GM18858 (cell line): Measurements from ENCODE around the gene IL17REL.

Source experiments
- ATAC-seq: cut with Tn5 transposase; IDR thresholded peaks from one replicate; pipeline ENCODE4 v1.9.1; 2021; ENCODE audit not compliant: unreplicated experiment

Gene IL17REL

DNA sequence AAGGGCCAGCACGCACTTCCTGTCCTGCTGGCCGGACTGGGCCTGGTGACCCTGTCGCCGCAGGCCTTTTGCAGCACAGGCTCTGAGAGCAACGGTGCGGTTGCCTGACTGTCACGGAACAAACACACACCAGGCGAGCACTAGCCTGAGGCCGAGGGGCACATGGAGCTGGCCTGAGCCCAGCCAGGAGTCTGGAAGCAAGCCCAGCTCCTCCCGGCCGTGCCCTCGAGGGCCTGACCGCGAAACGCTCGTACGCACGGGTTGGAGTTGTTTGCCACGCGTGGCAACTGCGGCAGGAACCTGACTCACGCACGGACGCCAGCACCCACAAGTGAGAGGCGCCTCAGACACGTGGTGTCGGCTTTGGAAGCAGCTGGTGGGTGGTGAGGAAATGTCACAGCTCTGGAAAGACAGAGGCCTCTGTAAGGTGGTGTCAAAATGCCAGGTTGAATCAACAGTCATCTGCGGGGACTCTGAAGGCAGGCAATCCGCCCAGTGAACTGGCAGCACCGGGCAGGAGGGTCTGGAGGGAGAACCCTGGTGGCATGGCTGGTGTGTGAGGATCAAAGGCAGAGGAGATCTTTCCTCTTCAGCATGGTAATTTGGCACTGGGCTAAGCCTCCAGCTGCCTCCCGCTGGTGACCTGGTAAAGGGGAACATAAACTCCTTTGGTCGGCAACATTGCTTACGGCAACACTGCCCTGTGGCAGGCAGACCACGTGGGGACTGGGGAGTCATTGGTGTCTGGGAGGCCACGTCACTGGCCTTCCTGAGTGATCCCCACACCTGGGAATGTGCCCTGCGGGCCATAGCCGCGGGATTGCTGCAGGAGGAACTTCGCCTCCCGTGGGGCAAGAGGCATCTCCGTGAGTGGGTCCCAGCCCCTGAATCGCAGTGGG lies 15.3 kb upstream of the IL17REL start:
- no peak for ATAC-seq

GRCh38 chr22:50025993-50026392 lies 13.4 kb upstream of the IL17REL start:
- no peak for ATAC-seq

DNA sequence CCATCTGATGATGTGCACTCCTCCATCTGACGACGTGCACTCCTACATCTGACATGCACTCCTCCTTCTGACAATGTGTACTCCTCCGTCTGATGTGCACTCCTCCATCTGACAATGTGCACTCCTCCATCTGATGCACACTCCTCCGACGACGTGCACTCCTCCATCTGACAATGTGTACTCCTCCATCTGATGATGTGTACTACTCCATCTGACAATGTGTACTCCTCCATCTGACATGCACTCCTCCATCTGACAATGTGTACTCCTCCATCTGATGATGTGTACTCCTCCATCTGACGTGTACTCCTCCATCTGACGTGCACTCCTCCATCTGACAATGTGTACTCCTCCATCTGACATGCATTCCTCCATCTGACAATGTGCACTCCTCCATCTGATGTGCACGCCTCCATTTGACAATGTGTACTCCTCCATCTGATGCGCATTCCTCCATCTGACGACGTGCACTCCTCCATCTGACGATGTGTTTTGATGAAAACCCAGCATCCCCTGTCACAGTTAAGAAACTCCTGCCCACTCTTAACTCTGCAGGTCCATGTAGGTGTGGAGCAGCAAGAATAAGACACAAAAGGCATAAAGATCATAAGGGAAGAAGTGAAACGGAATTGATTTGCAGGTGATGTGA lies 9.7 kb upstream of the IL17REL start:
- no peak for ATAC-seq

- no peak for ATAC-seq
These were observed 8.0 kb upstream of the IL17REL start for GRCh38 chr22:50020606-50021005.

DNA sequence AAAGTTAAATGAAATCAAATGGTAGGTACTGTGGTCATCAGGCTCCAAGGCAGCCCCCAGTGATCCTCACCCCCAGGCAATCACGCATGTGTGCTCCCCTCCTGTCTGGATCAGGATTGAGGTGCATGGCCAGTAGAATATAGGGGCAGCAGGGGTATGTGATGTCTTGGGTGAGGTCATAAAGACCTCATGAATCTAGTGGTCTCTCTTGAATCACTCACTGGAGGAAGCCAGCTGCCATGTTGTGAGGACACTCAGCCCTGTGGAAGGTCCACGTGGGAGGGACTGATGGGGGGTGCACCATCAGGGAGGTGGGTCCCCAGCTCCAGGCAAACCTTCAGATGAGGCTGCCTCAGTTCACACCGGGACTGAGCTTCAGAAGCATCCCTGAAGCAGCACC lies 6.8 kb upstream of the IL17REL start:
- no peak for ATAC-seq

- no peak for ATAC-seq
These were observed 6.2 kb upstream of the IL17REL start for GRCh38 chr22:50018608-50019285.

DNA sequence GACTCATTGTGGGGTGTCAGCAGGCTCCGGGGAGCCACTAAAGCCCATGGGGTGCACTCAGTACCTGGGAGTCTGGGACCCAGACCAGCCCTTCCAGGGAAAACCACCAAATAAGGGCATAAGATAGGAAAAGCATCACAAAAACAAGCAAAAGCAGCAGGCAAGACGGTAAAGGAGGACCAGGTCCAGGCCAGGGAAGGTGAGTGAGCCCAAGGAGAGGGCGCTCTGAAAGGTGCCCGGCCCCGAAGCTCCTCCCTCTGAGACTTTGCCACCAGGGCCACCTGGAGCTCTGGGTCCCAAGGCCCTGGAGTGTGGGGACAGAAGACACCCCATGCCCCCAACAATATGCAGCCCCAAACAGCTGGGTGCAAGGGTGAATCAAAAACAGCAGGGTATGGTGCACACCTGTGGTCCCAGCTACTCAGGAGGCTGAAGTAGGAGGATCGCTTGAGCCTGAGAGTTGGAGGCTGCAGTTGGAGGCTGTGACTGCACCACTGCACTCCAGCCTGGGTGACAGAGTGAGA lies 5.2 kb upstream of the IL17REL start:
- ATAC-seq, result no peak

DNA sequence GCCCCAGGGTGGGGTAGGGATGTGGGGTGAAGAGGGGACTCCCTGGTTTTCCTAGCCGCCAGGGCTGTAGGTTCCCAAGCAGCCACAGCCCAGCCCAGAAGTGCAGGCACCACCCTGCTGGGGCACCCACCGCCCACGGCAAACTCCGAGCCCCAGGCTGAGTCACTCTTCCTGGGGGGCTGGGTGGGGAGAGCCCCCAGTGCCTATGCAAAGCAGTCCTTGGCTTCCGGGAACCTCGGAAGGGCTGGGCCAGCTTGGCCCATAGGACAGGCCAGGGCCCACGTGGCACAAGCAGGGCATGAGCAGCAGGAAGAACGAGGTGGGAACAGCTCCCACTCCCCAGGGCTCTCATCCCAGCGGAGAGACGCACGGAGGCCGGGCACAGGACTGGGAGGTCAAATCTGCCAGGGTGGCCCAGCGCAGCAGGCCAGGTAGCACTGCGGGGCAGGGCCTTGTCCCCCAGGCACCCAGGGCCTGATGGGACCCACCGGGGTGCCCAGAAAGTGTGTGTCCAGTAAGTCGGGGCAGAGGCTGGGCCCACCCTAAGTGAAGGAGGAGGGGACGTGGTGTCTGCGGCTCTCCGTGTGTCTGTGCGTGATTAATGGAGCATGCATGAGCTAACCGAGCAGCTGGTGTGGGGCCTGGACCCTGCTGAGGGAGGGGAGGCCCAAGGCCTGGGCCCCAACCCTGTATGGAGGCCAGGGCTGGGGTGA lies 4.6 kb upstream of the IL17REL start:
- ATAC-seq, result peak; percentile 40

DNA sequence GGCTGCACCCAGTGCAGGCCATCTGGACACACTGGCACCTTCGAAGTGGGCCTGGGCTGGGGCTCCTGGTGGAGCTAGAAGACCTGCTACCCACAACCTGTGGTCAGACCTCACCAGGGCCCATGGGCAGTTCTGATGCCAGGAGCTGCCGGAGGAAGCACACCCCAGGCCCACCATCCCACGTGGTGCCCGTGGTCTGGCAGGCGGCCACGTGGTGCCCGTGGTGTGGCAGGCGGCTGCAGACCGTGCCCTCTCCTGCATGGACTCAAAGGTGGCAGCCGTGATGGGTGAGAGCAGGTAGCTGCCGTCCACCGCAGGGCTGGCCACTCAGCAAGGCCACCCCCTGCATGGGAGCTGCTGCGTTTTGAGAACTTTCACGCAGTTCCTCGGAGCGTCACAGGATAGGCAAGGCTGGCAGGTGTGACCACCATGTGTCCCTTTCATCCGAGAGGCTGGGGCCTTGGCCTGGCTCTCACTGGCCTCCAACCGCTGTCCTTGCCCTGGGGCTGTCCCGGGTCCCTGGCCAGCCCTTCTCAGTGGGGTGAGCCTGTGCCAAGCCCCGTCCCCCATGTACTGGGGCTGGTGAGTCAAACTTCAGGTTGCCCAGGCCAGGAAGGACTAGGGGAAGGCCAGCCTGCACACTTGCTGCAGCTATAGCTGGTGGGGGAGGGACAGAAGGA lies 3.9 kb upstream of the IL17REL start:
- ATAC-seq, result no peak

- no peak for ATAC-seq
These were observed 3.1 kb upstream of the IL17REL start for GRCh38 chr22:50015451-50016307.

DNA sequence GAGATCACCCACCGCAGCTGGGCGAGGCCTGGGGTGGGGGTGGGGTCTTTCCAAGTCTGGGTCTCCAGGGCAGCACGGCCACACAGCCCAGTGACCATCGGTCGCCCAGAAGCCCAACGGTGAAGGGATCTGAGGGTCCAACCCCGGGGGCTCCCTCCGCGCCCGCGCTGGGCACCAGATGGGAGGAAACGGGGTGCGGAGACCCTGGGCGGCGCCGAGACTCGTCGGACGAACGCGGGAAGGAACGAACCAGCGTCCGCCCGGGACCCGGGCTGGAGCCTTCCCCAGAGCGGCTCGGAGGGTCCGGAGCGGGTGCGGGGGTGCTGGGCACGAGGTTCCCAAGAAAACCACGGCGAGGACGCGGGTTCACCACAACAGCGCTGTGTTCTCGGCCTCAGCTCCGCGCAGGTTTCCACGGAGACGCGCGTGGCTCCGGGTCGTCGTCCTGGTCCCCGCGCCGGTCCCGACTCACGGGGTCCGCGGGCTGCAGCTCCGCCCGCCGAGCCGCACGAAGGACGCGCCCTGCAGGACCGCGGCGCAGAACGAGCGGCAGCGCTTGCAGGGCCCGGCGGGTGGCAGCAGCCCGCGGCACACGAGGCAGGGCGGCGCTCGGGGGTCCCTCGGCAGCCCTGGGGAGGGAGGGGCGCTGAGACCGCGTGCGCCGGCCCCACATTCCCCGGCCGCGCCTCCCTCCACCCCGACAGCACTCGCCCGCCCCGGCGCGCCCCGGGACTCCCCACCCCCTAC lies 2.3 kb upstream of the IL17REL start:
- no peak for ATAC-seq

DNA sequence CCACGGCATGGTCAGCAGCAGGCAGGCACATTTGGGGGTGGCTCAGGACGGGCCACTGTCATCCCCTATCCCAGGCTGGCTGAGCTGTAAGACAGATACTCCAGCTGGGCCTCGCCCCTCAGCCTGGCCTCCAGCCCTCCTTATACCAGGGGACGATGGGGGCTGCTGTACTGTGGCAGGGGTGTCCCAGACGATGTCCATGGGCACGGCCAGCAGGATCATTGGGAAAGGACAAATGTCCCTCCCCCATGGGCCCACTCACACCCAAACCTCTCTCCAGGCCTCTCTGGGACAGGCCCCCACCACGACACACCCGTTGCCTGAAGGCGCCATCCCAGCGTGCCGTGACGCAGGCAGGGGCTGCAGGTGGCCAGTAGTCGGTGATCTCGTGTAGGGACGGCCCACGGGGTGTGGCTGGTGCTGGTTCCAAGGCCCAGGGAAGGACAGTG lies 1.5 kb upstream of the IL17REL start:
- no peak for ATAC-seq

DNA sequence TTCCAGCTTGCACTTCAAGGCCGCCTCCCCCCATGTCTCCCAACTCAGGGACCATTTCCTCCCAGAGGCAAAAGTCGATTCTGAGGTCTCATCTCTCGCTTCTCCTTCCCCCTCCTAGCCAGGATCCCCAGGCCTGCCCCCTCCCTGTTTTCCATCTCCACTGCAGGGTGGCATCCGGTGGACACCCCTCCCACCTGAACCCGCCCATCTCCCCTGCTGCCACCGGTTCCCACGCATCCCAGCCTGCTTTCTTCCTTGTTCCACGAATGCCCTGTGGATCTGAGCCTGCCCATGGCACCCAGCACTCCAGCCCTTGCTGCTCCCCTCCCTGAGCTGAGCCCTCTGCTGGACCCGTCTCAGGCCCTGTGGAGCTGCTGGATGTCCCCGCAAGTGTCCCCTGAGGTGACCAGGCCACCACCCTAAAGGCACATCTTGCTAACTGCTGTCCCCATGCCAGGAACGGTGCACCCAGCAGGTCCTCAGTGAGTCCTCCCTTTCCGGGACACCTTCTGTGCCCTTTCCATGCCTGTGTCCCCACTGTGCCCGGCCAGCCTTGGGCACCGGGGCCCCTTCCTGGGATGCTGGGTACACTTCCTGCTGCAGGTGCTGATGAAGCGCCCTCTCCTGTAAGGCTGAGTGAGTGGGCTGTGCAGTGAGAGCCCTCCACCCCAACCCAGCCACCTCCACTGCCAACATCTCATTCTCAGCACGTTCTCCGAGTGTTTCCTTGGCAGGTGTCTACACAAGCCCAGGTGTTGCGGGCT lies 936 bp downstream of the IL17REL start:
- no peak for ATAC-seq

DNA sequence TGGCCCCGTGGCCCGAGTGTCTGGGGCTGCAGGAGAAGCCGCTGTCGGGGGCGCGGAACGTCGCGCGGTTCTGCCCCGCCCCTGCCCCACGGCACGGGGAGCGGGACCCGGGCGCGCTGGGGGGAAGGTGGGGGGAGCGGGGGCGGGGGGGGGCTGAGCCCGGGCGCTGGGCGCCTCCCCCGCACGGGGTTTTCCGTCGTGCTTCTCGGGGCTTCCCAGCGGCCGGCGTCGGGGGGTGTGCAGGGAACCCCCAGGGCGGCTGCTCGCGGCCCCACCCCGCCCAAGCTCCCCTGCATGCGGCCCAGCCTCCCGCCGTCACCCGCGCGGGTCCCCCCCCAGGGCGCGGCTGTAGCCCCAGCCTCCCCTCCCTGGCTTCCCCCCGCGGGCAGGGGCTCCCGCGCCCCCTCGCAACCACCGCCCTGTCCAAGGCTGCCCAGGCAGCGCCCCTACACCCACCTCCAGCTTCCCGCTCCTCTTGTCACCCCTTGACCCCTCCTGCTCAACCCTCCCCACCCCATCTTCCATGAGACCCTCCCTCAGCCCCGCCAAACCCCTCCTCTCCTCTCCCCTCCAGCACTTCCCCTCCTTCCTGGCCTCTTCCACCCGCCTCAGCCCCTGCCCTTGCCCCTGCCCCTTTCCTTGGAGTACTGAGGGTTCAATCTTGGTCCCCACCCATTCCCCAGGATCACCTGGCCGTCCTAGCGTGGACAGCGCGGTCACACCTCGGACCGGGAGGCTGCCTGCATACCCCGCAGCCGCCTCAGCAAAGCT lies 1.7 kb downstream of the IL17REL start:
- ATAC-seq, result no peak

GRCh38 chr22:50009765-50010675 lies 2.5 kb downstream of the IL17REL start:
- no peak for ATAC-seq

- ATAC-seq, result no peak
These were observed 3.3 kb downstream of the IL17REL start for GRCh38 chr22:50009251-50009650.
